Neuronal stem cell (in vitro differentiated cells): ENCODE measurements around the gene PITPNB.
A peak's percentile ranks its signal among the peaks of the same experiment; 100 is the strongest.

Experiments used
- DNase-seq: peaks from one replicate; pipeline ENCODE4 v3.0.0-alpha.2; 2013; ENCODE audit warnings: low spot score
- H2AFZ ChIP-seq: one replicate; pipeline ENCODE4 v1.6.1; 2013; ENCODE audit warnings: mild to moderate bottlenecking, low read length, inconsistent platforms
- H2AK5ac ChIP-seq: 2 replicates; pipeline ENCODE4 v1.6.1; 2013; ENCODE audit warnings: low read depth, mild to moderate bottlenecking, inconsistent platforms, low read length, moderate library complexity, mixed read lengths
- H2BK120ac ChIP-seq: 2 replicates; pipeline ENCODE4 v1.6.1; 2013; ENCODE audit warnings: low read depth, mild to moderate bottlenecking, inconsistent platforms, low read length, moderate library complexity, mixed read lengths
- H2BK12ac ChIP-seq: one replicate; pipeline ENCODE4 v1.6.1; 2013; ENCODE audit warnings: low read length, inconsistent platforms
- H2BK15ac ChIP-seq: 2 replicates; pipeline ENCODE4 v1.6.1; 2013; ENCODE audit warnings: mild to moderate bottlenecking, low read length, inconsistent platforms, mixed read lengths
- H2BK5ac ChIP-seq: one replicate; pipeline ENCODE4 v1.6.1; 2013; ENCODE audit warnings: inconsistent platforms, mild to moderate bottlenecking, low read length, moderate library complexity
- H3K14ac ChIP-seq: one replicate; pipeline ENCODE4 v1.6.1; 2013; ENCODE audit warnings: low read length, inconsistent platforms
- H3K18ac ChIP-seq: 2 replicates; pipeline ENCODE4 v1.6.1; 2013; ENCODE audit warnings: low read length, inconsistent platforms
- H3K23ac ChIP-seq: 2 replicates; pipeline ENCODE4 v1.6.1; 2013; ENCODE audit warnings: low read depth, mild to moderate bottlenecking, mixed read lengths, low read length, inconsistent platforms; ENCODE audit not compliant: poor library complexity
- H3K27ac ChIP-seq: replicated peaks from 3 replicates; pipeline ENCODE4 v1.5.1; 2013; ENCODE audit warnings: low read length, inconsistent platforms
- H3K27me3 ChIP-seq, 3 experiments: 2 replicates each; pipeline ENCODE4 v1.6.1; 2013; ENCODE audit warnings: low read length in 3 of 3, mild to moderate bottlenecking in 2 of 3, inconsistent platforms in 1 of 3, low read depth in 1 of 3, mixed read lengths in 1 of 3, moderate library complexity in 1 of 3; ENCODE audit not compliant: control insufficient read depth in 3 of 3, insufficient read depth in 3 of 3
- H3K36me3 ChIP-seq, 2 donors: replicated peaks in 1 of 2; 2 replicates each; pipeline ENCODE4 v1.6.1; 2013; ENCODE audit warnings: low read length in 2 of 2; ENCODE audit not compliant: control insufficient read depth in 2 of 2, insufficient read depth in 2 of 2
- H3K4ac ChIP-seq: 2 replicates; pipeline ENCODE4 v1.6.1; 2013; ENCODE audit warnings: inconsistent platforms, mild to moderate bottlenecking, low read length, moderate library complexity
- H3K4me1 ChIP-seq, 2 donors: 1 replicate in 1 of 2; 2 replicates in 1 of 2; pipeline ENCODE4 v1.6.1; 2013; ENCODE audit warnings: low read length in 2 of 2, low read depth in 1 of 2; ENCODE audit not compliant: control insufficient read depth in 2 of 2, insufficient read depth in 1 of 2
- H3K4me2 ChIP-seq: one replicate; pipeline ENCODE4 v1.6.1; 2013; ENCODE audit warnings: mild to moderate bottlenecking, low read length, inconsistent platforms; ENCODE audit not compliant: insufficient read depth, poor library complexity, severe bottlenecking
- H3K4me3 ChIP-seq, 2 donors: 2 replicates each; pipeline ENCODE4 v1.5.1; 2013; ENCODE audit warnings: low read length in 2 of 2, mild to moderate bottlenecking in 2 of 2, inconsistent platforms in 1 of 2, moderate library complexity in 1 of 2
- H3K79me1 ChIP-seq: one replicate; pipeline ENCODE4 v1.6.1; 2013; ENCODE audit warnings: low read depth, mild to moderate bottlenecking, inconsistent platforms, low read length, moderate library complexity
- H3K9ac ChIP-seq: one replicate; pipeline ENCODE4 v1.6.1; 2013; ENCODE audit warnings: mild to moderate bottlenecking, low read depth, low read length, inconsistent platforms; ENCODE audit not compliant: poor library complexity
- H3K9me3 ChIP-seq, 2 donors: replicated peaks in 1 of 2; 2 replicates each; pipeline versions ENCODE3 to v1.6.1; 2013; ENCODE audit warnings: low read length in 2 of 2, mild to moderate bottlenecking in 2 of 2, inconsistent platforms in 1 of 2, low read depth in 1 of 2, mixed read lengths in 1 of 2, moderate library complexity in 1 of 2; ENCODE audit not compliant: control insufficient read depth in 2 of 2, insufficient read depth in 1 of 2
- H4K8ac ChIP-seq: one replicate; pipeline ENCODE4 v1.6.1; 2013; ENCODE audit warnings: low read depth, mild to moderate bottlenecking, inconsistent platforms, low read length, moderate library complexity
- H4K91ac ChIP-seq: one replicate; pipeline ENCODE4 v1.6.1; 2013; ENCODE audit warnings: low read length, low read depth, mild to moderate bottlenecking, inconsistent platforms; ENCODE audit not compliant: poor library complexity
- WGBS, 2 donors: extraction: QIAGEN DNeasy Blood & Tissue Kit; methylation state at CpG; one replicate each; pipeline ENCODE4 v1.1.7; 2013; ENCODE audit warnings: missing lambda C conversion rate in 2 of 2, mixed read lengths in 1 of 2; ENCODE audit not compliant: insufficient read length in 2 of 2, insufficient replicate concordance in 1 of 2; ENCODE audit errors: extremely low coverage in 2 of 2; 5-methylcytosine and 5-hydroxymethylcytosine counted together

Gene PITPNB

GRCh38 chr22:27848005-27848404, 71.1 kb downstream of the PITPNB start:
- Histone ChIP-seq H4K8ac (no peak overlapping the region), H2AK5ac (no peak overlapping the region), H2BK15ac (no peak overlapping the region), H3K9ac (no peak overlapping the region), H3K79me1 (no peaks in the 10 kb centered on the region), H3K27ac (no peak overlapping the region), H3K9me3 (no peaks in the 10 kb centered on the region), H2AFZ (no peak overlapping the region), H3K4ac (no peak overlapping the region), H2BK12ac (no peak overlapping the region), H3K14ac (no peak overlapping the region), H3K36me3 (peaks cover 8 to 52% of the 10 kb centered on the region in 2 donors), H3K23ac (no peak overlapping the region), H2BK120ac (no peak overlapping the region), H4K91ac (no peak overlapping the region), H2BK5ac (no peak overlapping the region), H3K4me3 (no peak overlapping the region), H3K4me1 (peaks cover 33 to 34% of the 10 kb centered on the region in 2 donors), H3K27me3 (no peaks in the 10 kb centered on the region), H3K4me2 (no peak overlapping the region), H3K18ac (no peak overlapping the region)
- DNase-seq = no peak
- WGBS, 2 donors = no CpG with 5 or more reads among the region's 1 CpG

- H2BK120ac ChIP-seq = no peak overlapping the region
- no peak overlapping the region for H3K9ac ChIP-seq
- no peak overlapping the region for H2AK5ac ChIP-seq
- no peak overlapping the region for H2BK12ac ChIP-seq
- H3K4me3 ChIP-seq = no peak overlapping the region
- no peak overlapping the region for H3K27ac ChIP-seq
- H3K18ac ChIP-seq = peak overlapping the region; percentile 8
- no peaks in the 10 kb centered on the region for H3K9me3 ChIP-seq
- H3K27me3 ChIP-seq = no peaks in the 10 kb centered on the region
- peaks cover 6 to 41% of the 10 kb centered on the region in 2 donors for H3K36me3 ChIP-seq
- no peak overlapping the region for H2BK5ac ChIP-seq
- no peak overlapping the region for H3K23ac ChIP-seq
- H3K79me1 ChIP-seq = no peaks in the 10 kb centered on the region
- H4K8ac ChIP-seq = no peak overlapping the region
- peaks cover 30 to 34% of the 10 kb centered on the region in 2 donors for H3K4me1 ChIP-seq
- H3K14ac ChIP-seq = no peak overlapping the region
- no peak overlapping the region for H2AFZ ChIP-seq
- no peak overlapping the region for H3K4ac ChIP-seq
- no peak overlapping the region for H2BK15ac ChIP-seq
- no peak overlapping the region for H4K91ac ChIP-seq
- WGBS, 2 donors = no CpG with 5 or more reads among the region's 9 CpGs
- no peak overlapping the region for H3K4me2 ChIP-seq
- no peak for DNase-seq
Measured at GRCh38 chr22:27846910-27847309, 72.1 kb downstream of the PITPNB start.

- no peak overlapping the region for H3K23ac ChIP-seq
- H3K18ac ChIP-seq = no peak overlapping the region
- H2BK5ac ChIP-seq = no peak overlapping the region
- no peak overlapping the region for H2BK15ac ChIP-seq
- peaks cover 6 to 34% of the 10 kb centered on the region in 2 donors for H3K36me3 ChIP-seq
- no peak overlapping the region for H4K8ac ChIP-seq
- H3K14ac ChIP-seq = no peak overlapping the region
- no peak overlapping the region for H3K27ac ChIP-seq
- no peak overlapping the region for H2AFZ ChIP-seq
- no peaks in the 10 kb centered on the region for H3K9me3 ChIP-seq
- H3K79me1 ChIP-seq = no peaks in the 10 kb centered on the region
- H2BK12ac ChIP-seq = no peak overlapping the region
- peaks cover 29 to 32% of the 10 kb centered on the region in 2 donors for H3K4me1 ChIP-seq
- H3K27me3 ChIP-seq = no peaks in the 10 kb centered on the region
- no peak overlapping the region for H2BK120ac ChIP-seq
- no peak overlapping the region for H3K9ac ChIP-seq
- no peak overlapping the region for H2AK5ac ChIP-seq
- whole genome bisulfite sequencing, 2 donors = no CpG with 5 or more reads among the region's 5 CpGs
- no peak for DNase-seq
- no peak overlapping the region for H3K4ac ChIP-seq
- no peak overlapping the region for H3K4me3 ChIP-seq
- H3K4me2 ChIP-seq = no peak overlapping the region
- H4K91ac ChIP-seq = no peak overlapping the region
Measured at GRCh38 chr22:27846248-27846757, 72.8 kb downstream of the PITPNB start.

- Histone ChIP-seq H3K79me1 (no peaks in the 10 kb centered on the region), H3K9me3 (no peaks in the 10 kb centered on the region), H3K14ac (no peak overlapping the region), H3K27ac (no peak overlapping the region), H3K9ac (no peak overlapping the region), H4K8ac (no peak overlapping the region), H2AK5ac (no peak overlapping the region), H2BK15ac (no peak overlapping the region), H3K18ac (no peak overlapping the region), H2BK120ac (no peak overlapping the region), H2AFZ (no peak overlapping the region), H3K4ac (no peak overlapping the region), H3K4me3 (no peak overlapping the region), H3K27me3 (no peaks in the 10 kb centered on the region), H4K91ac (no peak overlapping the region), H3K4me2 (no peak overlapping the region), H2BK12ac (no peak overlapping the region), H2BK5ac (no peak overlapping the region), H3K36me3 (peaks cover 6 to 28% of the 10 kb centered on the region in 2 donors), H3K4me1 (peaks cover 25 to 30% of the 10 kb centered on the region in 2 donors), H3K23ac (no peak overlapping the region)
- WGBS, 2 donors = no CpG with 5 or more reads among the region's 7 CpGs
- no peak for DNase-seq
Measured at GRCh38 chr22:27845644-27846043, 73.4 kb downstream of the PITPNB start.
